HG02798 (cell line): ENCODE data around the gene BTG1.
"Not testable (repeated sequence)": the region's sequence is repeated elsewhere in the genome, so short reads cannot be mapped to it uniquely, and the experiment has no call there.

Experiments
- ATAC-seq: cut with Tn5 transposase; IDR thresholded peaks from one replicate; pipeline ENCODE4 v1.9.1; 2021; ENCODE audit warnings: mild to moderate bottlenecking; ENCODE audit not compliant: unreplicated experiment, poor library complexity

The BTG1 gene

GRCh38 chr12:92151916-92152315 lies 6.3 kb upstream of the BTG1 start:
- no peak for ATAC-seq

GRCh38 chr12:92149563-92149962 lies 3.9 kb upstream of the BTG1 start:
- no peak for ATAC-seq

GRCh38 chr12:92147491-92147890 lies 1.8 kb upstream of the BTG1 start:
- ATAC-seq = no peak

DNA sequence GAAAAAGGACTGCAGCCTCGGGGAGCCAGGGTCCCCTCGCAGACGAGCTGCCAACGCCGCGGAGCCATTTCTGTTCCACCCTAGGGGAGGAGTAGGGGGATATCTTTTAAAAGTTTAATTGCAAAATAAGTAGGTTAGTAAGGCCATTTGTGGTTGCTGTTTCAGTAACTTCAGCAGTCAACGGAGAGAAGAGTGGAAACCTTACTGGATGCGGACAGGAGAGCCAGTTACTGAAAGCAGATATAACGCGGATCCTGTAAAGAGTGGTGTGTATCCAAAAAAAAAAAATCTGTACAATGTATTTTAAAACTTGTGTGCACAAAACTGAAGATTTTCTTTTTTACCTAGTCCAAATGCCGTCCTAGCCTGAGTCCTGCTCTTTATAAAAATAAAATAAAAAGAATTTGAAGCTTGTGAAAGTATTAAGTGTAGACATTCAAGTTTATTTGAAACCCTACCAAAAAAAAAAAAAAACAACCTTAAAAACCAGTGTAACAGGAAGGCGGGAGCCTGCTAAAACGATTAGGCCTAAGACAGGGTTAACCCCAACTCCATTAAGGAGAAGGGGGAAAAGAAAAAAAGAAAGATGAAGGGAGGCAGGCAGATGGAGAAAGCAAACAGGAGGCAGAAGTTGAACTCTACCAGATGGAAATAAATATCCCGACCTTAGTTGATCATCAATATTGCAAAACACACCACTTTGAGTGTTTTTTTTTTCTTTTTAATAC lies 1.0 kb upstream of the BTG1 start:
- no peak for ATAC-seq

DNA sequence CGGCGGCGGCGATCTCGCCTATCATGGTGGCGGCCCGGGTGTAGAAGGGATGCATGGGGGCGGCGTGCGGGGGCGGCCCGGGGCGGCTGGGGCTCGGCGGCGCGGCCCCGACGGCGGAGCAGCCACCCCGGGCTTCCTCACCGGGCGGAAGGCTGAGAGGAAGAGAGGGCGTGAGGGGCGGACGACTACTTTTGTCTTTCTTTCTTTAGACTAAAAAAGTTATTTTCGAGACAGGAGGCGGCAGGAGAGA lies 240 bp downstream of the BTG1 start:
- no peak for ATAC-seq

DNA sequence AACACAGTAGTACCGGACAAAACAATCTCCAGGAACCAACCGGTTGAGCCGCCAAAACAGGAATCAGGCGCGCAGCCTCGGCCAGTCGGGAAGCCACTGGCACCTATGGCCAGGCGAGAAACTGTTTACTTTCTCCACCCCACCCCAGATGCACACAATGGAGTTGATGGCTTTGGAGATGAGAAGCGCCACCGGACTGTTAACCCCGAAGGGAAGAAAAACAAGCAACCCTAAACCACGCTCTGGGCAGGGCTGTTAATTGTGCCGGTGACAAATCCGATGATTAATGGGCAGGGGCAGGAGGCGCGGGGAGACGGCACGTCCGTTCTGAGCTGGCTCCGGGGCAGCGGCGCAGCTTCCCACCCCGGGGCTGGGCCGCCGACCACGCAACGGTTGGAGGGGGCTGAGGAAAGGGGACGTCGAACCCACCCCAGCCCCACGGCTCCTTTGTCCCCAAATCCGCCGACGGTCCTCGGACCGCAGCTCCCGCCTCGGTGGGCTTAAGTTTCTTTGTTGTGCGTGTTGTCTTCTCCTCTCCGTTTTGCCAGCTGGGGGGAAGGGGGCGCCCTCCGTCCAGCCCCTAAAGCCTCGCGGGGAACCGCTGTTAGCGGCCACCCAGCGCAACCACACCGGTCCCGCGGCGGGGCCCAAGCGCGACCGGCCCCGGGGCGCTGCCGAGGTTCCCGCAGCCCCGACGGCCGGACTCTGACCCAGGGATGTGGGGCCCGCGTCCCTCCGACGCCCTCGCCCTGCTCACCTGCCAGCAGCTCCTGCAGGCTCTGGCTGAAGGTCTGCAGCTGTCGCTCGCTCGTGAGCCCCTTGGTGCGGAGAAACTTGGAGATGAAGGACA lies 790 bp downstream of the BTG1 start:
- peak; percentile 3 for ATAC-seq

GRCh38 chr12:92143686-92144630 lies 1.7 kb downstream of the BTG1 start:
- peak; percentile 17 for ATAC-seq

- ATAC-seq = no peak
Measured at GRCh38 chr12:92143258-92143657, 2.4 kb downstream of the BTG1 start.

- no peak for ATAC-seq
Measured at GRCh38 chr12:92142251-92142926, 3.3 kb downstream of the BTG1 start.

DNA sequence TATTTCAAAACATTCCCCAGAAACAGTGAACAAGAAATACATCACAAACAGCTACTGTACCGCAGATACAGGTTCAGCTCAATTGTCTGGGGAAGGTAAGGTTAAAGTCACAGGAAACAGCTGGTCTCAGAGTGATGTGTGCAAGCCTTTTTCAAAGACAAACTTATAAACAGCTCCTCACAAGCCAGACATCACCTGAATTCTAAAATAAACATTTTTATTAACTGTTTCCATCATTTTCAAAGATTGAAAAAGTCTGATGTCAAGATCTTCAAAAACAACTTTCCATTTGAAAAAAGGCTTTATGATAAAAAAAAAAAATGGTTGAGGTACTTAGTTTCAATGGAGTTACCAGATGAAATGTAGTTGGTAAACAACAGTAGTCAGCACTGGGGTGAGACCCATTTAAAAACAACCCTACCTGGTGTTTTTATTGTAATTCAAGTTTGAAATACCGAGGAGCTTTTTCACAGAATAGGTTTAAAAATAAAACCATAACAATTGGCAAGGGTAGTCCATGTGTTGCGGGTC lies 4.0 kb downstream of the BTG1 start:
- ATAC-seq = no peak

DNA sequence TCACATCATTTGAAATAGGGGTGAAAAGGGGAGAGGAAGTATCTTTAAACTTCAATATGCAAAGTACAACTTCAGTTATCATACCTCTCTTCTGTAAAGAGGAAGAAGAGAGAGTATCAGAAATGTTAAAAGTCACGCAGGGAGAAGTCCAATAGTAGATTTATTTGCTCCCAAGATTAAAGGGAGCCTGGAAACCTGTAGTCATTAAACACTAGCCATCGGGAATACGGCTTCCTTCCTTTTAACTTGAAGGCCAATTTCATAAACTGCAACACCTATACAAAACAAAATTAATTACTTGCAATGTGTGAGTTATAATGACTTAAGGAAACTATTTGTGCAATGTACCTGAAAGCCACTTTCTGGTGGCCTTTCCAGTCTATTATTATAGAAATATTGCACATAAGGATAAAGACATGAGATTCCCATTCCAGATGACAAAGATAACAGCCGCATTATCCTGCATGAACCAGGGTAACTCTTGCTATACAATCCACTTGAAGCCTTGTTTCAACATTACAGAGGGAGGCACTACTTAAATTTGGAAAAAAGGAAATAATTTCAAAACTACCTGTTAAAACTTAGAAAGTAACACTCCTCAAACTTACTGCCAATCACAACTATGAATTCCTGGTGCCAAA lies 4.6 kb downstream of the BTG1 start:
- no peak for ATAC-seq

DNA sequence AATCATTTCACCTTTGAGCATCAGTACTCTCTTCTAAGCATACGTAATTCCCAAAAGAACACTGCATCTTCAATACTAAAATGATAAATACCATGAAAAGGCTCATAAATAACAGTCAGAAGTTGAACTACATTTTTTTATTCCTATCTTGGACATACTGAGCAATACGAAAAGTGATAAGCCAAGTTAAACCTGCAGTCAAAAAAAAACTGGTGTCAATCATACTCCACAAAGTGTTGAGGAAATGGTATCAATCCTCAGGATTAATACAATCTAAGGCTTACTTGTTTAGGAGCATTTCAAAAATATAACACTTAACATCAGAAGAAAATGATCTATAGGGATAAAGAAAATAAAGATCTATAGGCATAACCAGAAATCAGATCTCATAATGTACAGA lies 5.5 kb downstream of the BTG1 start:
- ATAC-seq = no peak

DNA sequence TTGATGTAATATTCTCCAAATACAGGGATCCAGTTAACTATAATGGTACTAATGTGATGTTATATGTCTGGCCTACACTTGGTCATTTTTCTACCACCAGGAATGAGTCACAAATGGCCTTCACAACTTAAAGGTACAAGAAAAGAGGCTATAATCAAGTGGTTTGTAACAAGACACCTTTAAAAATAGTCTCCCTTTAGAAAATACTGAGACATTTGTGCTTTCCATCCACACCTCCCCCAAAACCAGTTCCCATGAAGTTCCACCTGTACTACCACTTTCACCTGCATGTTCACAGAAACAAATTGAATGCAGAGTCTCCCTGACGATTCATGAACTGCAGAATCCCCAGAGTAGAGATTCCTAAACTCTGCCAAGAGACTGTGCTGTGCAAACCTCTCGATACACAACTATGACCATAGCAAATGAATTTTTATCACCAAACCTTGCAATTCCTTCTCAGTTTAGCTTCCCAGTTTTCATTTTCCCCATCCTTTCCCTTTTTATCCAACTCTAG lies 6.0 kb downstream of the BTG1 start:
- ATAC-seq = no peak

DNA sequence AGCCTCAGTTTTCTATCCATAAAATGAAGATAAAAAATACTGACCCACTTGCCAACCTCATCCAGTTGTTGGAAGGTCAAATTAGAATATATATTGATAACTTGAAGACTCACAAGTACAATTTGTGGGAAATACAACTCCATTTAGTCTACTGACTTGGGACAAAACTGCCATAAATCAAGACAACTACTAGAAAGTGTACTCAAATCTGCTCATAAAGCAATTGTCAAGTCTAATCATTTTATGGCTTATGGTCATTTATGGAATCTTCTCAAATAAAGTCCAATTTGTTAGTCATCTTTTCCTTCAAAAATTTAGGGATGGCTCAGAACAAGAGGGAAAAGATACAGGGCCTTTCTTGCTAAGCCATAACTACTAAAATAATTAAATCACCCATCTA lies 7.0 kb downstream of the BTG1 start:
- no peak for ATAC-seq

DNA sequence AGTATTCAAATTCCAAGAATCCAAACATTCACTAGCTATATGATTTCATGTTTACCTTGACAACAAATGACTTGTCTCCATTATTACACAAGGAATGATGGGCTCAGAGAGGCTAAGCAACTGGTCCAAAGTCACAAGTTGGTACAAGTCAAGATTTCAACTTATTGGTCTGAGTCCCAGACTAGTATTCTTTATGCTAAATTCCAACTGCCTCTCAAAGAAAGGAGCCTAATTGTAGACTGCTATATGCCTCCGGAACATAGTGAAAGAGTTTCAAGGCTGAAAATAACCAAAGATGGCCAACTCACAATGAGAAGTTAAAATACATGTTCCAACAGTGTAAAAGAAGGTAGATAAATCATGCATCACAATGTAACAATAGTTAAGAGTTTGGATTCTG lies 7.5 kb downstream of the BTG1 start:
- ATAC-seq = no peak

GRCh38 chr12:92136965-92137721 lies 8.5 kb downstream of the BTG1 start:
- no peak for ATAC-seq

DNA sequence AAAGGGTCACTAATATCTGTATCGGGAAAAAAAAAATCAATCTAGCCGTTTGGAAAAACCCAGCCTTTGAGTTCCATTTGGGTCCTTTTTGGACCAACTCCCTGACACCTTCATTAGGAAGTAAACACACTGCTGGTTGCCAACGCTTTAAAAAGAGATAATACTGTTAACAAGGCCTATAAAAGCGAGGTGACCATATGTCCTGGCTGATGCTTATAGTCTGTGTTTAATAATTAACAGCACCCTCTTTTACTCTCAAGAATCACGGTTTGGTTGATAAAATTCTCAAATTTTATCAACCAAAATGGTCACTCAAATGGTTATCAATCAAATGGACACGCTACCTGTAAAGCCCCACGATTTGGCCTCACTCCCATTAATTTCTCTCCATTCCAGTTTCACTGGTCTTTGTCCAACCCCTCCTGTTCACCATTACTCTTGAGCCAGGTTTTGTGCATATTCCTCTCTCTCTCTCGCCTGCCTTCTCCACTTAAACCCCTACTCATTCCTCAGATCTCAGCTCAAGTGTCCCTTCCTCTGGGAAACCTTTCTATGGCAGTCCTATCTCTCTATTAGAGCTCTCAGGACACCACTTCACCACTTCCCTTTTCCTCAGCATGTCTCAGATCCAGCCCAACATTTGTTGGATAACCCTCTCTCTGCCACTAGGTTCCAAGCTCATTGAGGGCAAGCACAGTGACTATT lies 9.5 kb downstream of the BTG1 start:
- ATAC-seq = no peak

GRCh38 chr12:92135541-92135940 lies 10.1 kb downstream of the BTG1 start:
- ATAC-seq = not testable (repeated sequence)
